ACHN (cell line): ENCODE data around the gene DSG2.
A peak's percentile ranks its signal among the peaks of the same experiment; 100 is the strongest.

Experiments
- DNase-seq: peaks from one replicate; pipeline ENCODE4 v3.0.0-alpha.2; 2015
- in situ Hi-C: cut with HindIII; loops from 2 replicates; pipeline ENCODE4 v1.10.0; 2017; ENCODE audit warnings: low sequenced_read_pairs, low pct_ligation_motif_present, low pct_unique_long_range_greater_than_20kb

DSG2 gene

DNA sequence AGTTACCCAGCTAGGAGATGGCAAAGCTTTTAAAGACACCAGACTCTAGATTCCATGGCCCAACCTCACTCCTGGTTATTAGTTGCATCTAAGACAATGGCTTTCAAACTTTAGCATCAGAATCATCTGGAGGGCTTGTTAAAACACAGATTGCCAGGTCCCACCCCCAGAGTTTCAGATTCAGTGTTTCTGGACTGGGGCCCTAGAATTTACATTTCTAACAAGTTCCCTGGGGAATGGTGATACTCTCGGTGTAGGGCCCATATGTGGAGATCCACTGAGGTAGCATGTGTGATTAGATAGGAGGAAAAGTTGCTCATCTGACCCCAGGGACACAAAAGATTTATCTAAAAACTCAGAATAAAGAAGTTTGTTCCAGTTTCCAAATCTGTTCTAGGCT, 79.2 kb downstream of the DSG2 start:
- no peak for DNase-seq
- in situ Hi-C loops, result no loop called here

DNA sequence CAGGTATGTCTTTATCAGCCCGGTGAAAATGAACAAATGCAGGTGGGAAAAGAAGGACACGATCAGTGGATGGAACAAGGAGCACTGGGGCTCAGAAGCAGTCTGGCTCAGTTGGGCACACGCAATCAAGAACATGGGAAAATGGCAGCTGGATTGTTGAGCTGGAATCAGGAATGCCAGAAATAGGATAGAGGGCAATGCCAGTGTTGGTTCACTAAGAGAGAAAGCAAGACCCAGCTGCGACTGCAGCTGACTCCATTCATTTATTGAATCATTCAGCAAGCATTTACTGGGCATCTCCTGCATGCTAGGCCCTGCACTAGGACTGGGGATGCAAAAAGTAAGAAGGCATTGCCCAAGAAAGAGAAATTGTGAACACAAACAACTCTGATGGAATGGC, 80.1 kb downstream of the DSG2 start:
- DNase-seq, result no peak
- in situ Hi-C loops, result no loop called here

DNA sequence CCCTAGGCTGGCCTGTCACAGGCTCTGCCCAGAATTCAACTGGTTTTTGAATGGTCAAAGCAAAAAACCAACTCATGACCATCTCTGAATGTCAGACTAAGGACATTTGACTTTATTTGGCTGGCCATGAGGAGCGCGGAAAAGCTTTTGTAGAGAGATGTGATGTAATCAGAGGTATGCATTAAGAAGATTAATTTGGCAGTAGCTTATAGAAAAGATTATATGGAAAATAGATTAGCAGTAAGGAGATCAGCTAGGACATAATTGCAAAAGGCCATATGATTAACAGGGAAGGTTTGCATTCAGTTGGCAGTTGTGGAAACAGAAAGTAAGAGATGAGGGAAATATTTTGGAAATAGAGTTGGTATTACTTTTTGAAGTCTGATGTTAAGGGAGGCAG, 81.4 kb downstream of the DSG2 start:
- DNase-seq, result no peak
- in situ Hi-C loops, result no loop called here

DNA sequence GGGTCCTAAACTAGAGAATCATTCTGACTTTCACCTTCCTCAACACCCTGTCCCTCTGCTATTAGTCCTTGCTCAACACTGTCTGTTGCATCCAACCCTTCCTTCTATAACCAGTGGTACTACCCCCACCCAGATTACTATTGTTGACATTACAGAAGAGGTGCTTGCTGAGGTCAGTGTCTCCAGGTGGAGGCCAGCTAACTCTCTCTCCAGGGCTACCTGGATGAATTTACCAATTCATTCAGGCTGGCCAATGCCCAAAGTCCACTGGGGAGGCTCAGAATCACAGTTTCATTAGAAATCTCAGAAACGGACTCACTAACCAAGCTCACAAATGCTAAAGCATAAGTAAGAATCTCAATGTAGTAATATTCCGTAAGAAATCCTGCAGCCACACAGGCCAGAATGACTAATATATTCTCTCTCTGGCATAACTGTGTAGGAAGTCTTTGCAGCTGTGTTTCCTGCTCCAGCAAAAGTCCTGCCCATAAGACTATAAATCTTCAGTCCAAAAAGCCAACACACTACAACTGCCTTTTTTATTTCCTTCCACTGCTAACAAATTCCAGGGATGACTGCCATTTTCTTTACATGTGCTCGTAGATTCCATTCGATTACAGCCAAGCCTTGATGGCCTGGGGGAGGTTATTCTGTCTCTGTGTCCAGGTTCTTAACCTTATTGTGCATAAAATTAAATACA, 83.7 kb downstream of the DSG2 start:
- no peak for DNase-seq

DNA sequence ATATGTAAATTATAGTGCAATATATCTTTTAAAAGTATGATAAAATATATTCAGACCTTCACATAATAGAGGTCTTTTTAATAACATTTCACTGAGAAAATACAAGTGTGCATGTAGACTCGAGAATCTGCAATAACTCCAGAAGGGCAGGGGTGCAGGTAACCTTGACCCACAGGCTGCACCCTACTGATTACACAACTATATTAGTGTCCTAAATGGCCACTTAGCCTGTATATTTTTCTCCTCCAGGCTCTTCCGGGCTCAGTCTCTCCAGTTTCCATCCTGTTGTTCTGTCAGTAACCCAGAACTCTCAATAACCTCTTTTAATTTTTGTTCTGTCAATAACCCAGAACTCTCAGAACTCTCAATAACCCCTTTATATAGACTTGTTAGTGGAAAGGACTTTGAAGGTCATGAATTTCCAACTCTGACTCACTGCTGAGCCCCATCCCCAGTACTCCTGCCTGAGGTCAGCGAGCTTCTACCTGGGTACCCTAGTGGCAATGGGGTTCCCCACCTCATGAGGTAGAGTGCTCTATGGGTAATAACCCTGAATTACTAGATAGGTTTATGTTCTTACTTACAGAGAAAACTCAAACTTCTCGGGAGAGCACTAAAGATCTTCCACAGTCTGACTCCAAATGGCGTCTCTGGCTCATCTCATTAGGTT, 85.3 kb downstream of the DSG2 start:
- DNase-seq, result no peak
- in situ Hi-C loops, result no loop called here

More for the DNA sequence above, 83.7 kb downstream of the DSG2 start:
- in situ Hi-C loops, result no loop called here

DNA sequence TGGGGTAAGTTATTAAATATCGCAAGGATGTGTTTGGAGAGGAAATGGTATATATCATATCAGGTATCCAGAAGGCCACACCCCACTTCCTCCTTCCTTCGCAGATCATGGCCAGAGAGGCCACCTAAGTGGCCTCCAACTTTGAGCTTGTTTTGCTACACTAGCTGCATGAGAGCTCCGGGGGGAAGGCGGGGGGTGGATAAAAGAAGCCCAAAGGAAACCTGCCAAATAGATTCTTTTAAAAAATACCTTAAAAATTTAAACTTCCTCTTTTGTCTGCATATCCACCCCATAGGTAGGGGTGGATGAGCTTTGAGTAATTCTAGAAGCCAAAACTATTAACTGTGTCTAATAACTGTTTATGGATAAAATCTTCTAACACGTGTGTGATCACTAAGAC, 88.0 kb downstream of the DSG2 start:
- no peak for DNase-seq
- in situ Hi-C loops, result no loop called here

DNA sequence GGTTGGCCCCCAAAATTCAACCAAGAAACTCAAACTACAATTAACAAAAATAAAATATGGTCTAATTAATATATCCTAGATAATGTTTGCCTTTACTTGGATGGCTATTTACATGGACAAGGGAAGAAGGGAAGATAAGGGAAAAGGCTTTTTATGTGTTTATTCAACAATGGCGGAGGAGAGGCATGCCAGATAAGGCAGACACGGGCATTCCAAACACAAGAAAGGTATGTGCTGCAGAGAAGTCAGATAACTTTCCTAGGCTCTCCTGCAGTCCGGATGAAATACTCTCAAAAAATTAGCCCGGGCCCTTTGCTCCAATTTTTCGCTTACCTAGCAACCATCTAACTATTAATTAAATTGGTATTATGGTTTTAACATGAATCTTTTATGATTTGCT, 88.6 kb downstream of the DSG2 start:
- in situ Hi-C loops, result no loop called here
- DNase-seq, result no peak

DNA sequence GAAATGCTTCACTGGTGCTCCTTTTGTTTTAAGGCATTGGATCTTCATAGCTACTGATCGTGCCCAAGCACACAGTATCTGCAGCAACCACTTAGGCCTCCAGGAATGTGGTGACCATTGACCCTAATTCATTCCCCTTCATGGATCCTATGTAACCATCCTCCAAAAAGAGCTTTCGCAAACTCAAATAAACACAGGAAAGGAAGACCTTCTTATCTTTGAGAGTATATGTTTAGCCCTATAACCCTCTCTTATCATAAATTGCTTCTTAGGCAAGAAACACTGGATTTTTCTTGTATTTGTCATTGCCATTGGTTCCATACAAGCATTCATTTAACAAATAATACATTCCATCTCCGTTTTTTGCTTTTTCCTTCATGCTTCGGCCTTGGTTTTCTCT, 89.6 kb downstream of the DSG2 start:
- no peak for DNase-seq
- in situ Hi-C loops, result no loop called here

DNA sequence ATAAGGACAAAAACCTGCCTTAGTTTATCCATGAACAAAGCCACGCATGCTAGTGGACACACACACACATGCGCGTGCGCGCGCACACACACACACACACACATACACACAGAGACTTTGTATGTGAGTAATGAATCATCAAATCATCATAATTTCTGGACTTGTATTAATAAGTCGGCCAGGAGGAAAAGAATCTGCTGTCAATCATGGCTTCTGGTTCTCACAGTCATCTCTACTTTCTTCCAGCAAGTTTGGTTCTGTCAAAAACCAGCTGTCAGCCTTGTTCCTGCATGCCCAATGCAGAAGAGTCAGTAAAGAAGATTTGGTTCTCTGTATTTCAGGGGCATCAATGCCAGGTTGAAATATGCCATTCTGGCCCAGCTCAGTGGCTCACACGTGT, 92.6 kb downstream of the DSG2 start:
- in situ Hi-C loops, result no loop called here
- no peak for DNase-seq

DNA sequence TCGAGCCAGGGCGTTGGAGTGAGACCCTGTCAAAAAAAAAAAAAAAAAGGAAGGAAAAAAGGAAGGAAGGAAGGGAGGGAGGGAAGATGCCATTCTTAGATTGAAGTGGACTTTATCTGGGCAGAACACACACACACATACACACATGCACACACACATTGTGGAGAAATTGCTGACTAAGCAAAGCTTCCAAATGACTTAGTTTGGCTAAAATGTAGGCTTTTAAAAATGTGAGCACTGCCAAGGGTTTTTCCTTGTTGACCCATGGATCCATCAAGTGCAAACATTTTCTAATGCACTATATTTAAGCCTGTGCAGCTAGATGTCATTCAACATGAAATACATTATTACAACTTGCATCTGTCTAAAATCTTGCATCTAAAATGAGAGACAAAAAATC, 93.1 kb downstream of the DSG2 start:
- no peak for DNase-seq
- in situ Hi-C loops, result no loop called here

DNA sequence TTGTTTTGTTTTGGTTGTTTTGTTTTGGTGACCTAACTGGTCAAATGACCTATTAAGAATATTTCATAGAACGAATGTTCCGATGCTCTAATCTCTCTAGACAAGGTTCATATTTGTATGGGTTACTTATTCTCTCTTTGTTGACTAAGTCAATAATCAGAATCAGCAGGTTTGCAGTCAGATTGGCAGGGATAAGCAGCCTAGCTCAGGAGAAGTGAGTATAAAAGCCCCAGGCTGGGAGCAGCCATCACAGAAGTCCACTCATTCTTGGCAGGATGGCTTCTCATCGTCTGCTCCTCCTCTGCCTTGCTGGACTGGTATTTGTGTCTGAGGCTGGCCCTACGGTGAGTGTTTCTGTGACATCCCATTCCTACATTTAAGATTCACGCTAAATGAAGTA, 93.7 kb downstream of the DSG2 start, which contains the start of gene TTR:
Gene TTR (plus strand): TSS at position 250 of the 400 bp plus-strand sequence. CDS start 26 bp downstream, at position 276.
- in situ Hi-C loops, result no loop called here
- DNase-seq, result no peak

DNA sequence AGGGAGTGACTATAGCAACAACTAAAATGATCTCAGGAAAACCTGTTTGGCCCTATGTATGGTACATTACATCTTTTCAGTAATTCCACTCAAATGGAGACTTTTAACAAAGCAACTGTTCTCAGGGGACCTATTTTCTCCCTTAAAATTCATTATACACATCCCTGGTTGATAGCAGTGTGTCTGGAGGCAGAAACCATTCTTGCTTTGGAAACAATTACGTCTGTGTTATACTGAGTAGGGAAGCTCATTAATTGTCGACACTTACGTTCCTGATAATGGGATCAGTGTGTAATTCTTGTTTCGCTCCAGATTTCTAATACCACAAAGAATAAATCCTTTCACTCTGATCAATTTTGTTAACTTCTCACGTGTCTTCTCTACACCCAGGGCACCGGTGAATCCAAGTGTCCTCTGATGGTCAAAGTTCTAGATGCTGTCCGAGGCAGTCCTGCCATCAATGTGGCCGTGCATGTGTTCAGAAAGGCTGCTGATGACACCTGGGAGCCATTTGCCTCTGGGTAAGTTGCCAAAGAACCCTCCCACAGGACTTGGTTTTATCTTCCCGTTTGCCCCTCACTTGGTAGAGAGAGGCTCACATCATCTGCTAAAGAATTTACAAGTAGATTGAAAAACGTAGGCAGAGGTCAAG, 94.7 kb downstream of the DSG2 start:
- in situ Hi-C loops, result no loop called here
- DNase-seq, result no peak

DNA sequence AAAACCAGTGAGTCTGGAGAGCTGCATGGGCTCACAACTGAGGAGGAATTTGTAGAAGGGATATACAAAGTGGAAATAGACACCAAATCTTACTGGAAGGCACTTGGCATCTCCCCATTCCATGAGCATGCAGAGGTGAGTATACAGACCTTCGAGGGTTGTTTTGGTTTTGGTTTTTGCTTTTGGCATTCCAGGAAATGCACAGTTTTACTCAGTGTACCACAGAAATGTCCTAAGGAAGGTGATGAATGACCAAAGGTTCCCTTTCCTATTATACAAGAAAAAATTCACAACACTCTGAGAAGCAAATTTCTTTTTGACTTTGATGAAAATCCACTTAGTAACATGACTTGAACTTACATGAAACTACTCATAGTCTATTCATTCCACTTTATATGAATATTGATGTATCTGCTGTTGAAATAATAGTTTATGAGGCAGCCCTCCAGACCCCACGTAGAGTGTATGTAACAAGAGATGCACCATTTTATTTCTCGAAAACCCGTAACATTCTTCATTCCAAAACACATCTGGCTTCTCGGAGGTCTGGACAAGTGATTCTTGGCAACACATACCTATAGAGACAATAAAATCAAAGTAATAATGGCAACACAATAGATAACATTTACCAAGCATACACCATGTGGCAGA, 97.3 kb downstream of the DSG2 start:
- DNase-seq, result no peak
- in situ Hi-C loops, result no loop called here

DNA sequence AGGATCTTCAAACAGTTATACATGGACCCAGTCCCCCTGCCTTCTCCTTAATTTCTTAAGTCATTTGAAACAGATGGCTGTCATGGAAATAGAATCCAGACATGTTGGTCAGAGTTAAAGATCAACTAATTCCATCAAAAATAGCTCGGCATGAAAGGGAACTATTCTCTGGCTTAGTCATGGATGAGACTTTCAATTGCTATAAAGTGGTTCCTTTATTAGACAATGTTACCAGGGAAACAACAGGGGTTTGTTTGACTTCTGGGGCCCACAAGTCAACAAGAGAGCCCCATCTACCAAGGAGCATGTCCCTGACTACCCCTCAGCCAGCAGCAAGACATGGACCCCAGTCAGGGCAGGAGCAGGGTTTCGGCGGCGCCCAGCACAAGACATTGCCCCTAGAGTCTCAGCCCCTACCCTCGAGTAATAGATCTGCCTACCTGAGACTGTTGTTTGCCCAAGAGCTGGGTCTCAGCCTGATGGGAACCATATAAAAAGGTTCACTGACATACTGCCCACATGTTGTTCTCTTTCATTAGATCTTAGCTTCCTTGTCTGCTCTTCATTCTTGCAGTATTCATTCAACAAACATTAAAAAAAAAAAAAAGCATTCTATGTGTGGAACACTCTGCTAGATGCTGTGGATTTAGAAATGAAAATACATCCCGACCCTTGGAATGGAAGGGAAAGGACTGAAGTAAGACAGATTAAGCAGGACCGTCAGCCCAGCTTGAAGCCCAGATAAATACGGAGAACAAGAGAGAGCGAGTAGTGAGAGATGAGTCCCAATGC, 98.3 kb downstream of the DSG2 start:
- DNase-seq, result peak; percentile 42

DNA sequence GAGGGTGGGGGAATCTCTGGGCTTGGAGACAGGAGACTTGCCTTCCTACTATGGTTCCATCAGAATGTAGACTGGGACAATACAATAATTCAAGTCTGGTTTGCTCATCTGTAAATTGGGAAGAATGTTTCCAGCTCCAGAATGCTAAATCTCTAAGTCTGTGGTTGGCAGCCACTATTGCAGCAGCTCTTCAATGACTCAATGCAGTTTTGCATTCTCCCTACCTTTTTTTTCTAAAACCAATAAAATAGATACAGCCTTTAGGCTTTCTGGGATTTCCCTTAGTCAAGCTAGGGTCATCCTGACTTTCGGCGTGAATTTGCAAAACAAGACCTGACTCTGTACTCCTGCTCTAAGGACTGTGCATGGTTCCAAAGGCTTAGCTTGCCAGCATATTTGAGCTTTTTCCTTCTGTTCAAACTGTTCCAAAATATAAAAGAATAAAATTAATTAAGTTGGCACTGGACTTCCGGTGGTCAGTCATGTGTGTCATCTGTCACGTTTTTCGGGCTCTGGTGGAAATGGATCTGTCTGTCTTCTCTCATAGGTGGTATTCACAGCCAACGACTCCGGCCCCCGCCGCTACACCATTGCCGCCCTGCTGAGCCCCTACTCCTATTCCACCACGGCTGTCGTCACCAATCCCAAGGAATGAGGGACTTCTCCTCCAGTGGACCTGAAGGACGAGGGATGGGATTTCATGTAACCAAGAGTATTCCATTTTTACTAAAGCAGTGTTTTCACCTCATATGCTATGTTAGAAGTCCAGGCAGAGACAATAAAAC, 100.2 kb downstream of the DSG2 start:
- in situ Hi-C loops, result no loop called here
- DNase-seq, result no peak

More for the DNA sequence above, 98.3 kb downstream of the DSG2 start:
- in situ Hi-C loops, result no loop called here
